NCI-H187 (cell line): ENCODE measurements around the gene SIL1.

Experiments
- DNase-seq, 2 experiments: peaks; one replicate each; lab custom pipeline; 2025; lab: John Stamatoyannopoulos, UW

Gene SIL1

DNA sequence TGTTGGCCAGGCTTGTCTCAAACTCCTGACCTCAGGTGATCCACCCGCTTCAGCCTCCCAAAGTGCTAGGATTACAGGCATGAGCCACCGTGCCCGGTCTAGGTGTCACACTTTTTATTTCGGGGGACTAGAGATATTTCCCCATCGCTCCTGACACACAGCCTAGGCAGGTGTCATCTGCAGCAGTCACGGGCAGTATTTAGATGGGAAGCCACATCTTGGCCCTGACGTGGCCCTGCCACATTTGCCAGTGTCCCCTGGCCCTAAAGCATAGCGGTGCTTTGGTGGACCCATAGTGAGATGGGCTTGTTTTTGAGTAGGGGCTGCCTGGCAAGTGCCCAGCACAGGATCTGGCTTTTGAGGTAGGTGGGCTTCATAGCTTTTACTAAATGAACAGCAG, 278.0 kb downstream of the SIL1 start:
- no peak for DNase-seq

- no peak for DNase-seq
Measured at GRCh38 chr5:138918686-138919085, 279.5 kb downstream of the SIL1 start.

DNA sequence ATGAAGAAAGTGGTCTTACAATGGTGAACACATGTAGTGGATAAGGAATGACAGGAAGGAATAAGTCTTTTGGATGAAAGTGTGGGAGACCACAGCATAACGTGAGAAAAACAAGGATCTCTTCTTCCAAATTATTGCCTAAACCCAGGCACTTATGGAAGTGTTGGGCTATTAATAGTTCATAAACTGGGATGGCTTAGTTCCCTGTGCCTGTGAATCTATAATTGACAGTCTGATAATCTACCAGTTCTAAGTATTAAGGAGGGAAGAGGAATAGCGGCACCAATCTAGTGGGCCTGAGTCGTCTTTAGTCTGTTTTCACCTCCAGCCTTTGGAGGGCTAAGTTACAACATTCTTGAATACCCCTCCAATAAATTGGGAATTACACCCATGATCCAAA, 283.8 kb downstream of the SIL1 start:
- DNase-seq, result no peak

- DNase-seq, result no peak
Measured at GRCh38 chr5:138913773-138914172, 284.4 kb downstream of the SIL1 start.

DNA sequence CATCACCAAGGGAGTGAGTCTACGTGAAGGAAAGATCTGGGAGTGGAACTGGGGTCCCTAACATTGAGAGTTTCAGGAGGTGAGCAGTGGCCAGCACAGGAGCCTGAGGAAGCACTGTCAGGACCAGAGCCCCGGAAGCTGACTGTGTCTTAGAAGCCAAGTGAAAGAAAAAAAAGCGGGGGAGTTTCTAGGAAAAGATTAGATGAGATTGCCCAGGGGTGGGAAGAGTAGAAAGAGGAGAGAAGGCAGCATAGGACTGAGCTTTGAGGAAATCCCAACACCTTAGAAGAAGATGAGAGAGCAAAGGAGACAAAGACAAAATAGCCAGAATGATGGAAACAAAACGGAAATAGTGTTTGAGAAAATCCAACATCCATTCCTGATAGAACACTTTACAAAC, 286.1 kb downstream of the SIL1 start:
- no peak for DNase-seq

GRCh38 chr5:138911441-138911840, 286.7 kb downstream of the SIL1 start:
- no peak for DNase-seq

- DNase-seq, result no peak
Measured at GRCh38 chr5:138910546-138911185, 287.5 kb downstream of the SIL1 start.

DNA sequence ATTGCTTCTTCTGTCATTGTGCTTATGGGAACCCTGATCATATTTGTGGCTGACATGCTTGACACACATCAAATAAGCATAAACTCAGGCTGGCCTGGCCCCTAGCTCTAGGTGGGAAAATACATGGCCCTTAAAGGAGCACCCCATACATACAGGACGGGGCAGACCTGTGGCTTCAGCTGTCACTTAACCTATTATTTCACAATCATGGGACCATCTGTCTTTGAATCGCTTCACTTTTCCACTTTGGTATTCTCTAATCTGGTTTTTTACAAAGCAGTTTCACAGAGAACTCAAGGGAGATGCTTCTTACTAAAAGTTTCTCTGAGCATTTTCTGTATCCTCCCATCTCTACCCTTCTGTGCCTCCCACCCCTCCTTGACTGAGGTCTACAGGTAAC, 288.4 kb downstream of the SIL1 start:
- DNase-seq, result no peak

DNA sequence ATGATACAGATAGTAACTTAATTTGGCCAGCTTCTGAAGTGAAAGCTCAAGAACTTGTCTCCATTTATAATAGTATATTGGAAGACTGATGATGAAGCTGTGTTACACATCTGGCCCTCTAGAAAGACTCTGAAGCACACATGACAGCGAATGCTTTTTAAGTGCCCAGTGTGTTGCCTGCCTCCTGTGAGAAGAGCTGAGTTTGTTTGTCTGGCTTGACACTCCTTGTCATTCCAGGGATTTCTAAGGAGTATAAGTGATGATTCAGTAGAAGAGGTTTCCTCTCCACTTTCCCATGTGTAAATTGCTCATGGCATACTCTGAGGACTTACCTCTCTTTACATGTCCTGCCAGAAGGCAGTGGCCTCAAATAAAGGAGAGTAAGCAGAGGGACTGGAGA, 292.6 kb downstream of the SIL1 start:
- DNase-seq, result no peak

DNA sequence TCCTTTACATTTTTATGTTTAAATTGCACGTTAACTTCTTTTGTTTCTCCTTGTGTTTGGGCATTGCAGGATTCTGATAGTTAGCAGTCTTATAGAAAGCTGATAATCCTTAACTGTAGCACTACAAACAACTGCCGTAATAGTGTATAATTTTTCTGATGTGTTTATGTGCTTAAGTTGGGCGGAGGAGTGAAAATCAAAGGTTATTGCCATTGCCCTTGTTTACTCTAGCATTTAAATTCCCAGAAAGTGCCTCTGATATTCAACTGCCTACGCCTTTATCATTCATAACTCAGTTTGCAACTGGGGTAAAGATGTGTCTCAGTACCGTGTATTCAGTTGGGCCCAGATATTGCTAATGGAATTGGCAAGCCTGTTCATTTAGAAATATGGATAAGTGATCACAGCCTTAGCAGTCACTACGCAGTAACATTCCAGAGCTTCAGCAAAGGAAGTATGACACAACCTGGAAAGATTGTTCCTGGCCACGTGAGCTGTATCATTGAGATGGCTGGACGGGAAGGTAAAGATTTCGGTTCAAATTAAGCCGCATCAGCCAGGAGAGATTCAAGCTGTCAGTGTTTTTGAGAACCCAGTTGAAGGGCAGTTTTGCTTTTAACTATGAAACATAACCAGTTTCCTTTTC, 294.9 kb downstream of the SIL1 start:
- no peak for DNase-seq

- DNase-seq, result peak in 1 of 2 experiments; percentile 23
Measured at GRCh38 chr5:138901716-138902115, 296.5 kb downstream of the SIL1 start.

GRCh38 chr5:138900281-138900965, 297.7 kb downstream of the SIL1 start:
- no peak for DNase-seq

DNA sequence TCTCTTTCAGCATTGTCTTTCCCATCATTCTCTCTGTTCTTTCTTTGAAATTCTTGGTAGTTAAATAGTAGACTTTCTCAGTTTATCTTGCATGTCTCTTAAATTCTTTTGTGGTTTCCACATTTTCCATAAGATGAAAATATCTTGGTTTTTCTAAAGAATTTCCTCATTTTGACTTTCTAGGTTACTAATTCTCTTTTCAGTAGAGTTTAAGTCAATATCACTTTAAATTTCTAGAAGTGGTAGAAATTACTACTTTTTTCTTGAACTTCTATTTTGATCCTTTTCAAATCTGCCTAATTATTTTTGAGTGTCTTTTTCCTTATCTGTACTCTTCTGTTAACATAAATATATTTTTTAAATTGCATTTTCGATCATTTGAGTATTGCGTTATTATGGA, 299.4 kb downstream of the SIL1 start:
- no peak for DNase-seq

DNA sequence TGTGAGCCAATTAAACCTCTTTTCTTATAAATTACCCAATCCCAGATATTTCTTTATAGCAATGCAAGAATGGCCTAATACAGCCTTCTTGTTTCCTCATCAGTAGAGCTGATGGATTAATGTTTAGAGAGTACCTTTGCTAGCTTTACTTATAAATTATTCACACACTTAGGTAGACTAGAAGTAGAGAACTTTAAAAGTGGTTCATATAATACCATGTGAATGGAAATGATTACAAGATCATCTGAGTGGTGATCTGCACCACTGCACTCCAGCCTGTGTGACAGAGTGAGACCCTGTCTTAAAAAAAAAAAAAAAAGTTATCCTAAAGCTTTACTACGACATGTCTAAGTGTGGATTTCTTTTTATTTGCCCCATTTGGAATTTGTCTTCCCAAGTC, 299.9 kb downstream of the SIL1 start:
- DNase-seq, result no peak
